Right lobe of liver (tissue), 6 donors: ENCODE results near the gene FAM221A. TPM values are rescaled to one million over a fixed set of nuclear protein-coding genes. Genes with fewer than 3 reads are reported as not detected.

Source experiments
- ATAC-seq, 4 donors: fragments of 200-7000 bp; cut with Tn5 transposase; one replicate each; pipeline ENCODE4 v1.9.1; 2020; ENCODE audit warnings: mild to moderate bottlenecking in 4 of 4, moderate library complexity in 4 of 4
- DNase-seq, 3 donors: peaks; one replicate each; pipeline ENCODE4 v3.0.0-alpha.2; 2020
- H3K27ac ChIP-seq, 3 donors: fragments of 200-600 bp; one replicate each; pipeline ENCODE4 v1.8.0; 2022
- H3K27me3 ChIP-seq, 2 donors: fragments of 200-600 bp; one replicate each; pipeline ENCODE4 v1.8.0; 2022
- H3K36me3 ChIP-seq, 4 donors: fragments of 200-600 bp; sonication (generic) in 1 of 4; one replicate each; pipeline versions ENCODE4 v1.5.1 to v1.8.0; 2017 to 2022; ENCODE audit warnings: control low read depth in 1 of 4
- H3K4me1 ChIP-seq, 4 donors: fragments of 200-600 bp; sonication (generic) in 1 of 4; one replicate each; pipeline versions ENCODE4 v1.5.1 to v1.8.0; 2017 to 2022; ENCODE audit warnings: control low read depth in 1 of 4
- H3K4me3 ChIP-seq, 3 donors: fragments of 200-600 bp; one replicate each; pipeline ENCODE4 v1.8.0; 2022
- H3K9me3 ChIP-seq, 4 donors: fragments of 200-600 bp; sonication (generic) in 1 of 4; one replicate each; pipeline versions ENCODE4 v1.5.1 to v1.8.0; 2017 to 2022; ENCODE audit warnings: control low read depth in 1 of 4
- CTCF ChIP-seq, 4 donors: fragments of 200-600 bp in 3 of 4; fragments of 450-650 bp in 1 of 4; IDR thresholded peaks; one replicate each; pipeline versions ENCODE4 v1.5.1 to v1.8.0; 2016 to 2022; ENCODE audit warnings: antibody characterized with exemption in 4 of 4, mild to moderate bottlenecking in 2 of 4
- POLR2A ChIP-seq: fragments of 450-650 bp; IDR thresholded peaks from one replicate; pipeline ENCODE4 v1.6.1; 2017; ENCODE audit warnings: antibody characterized with exemption, mild to moderate bottlenecking
- WGBS: methylation state at CpG from one replicate; pipeline ENCODE4 v1.1.6; 2018; ENCODE audit warnings: low coverage, low lambda C conversion rate; ENCODE audit not compliant: insufficient coverage; ENCODE audit errors: missing lambda C conversion rate; 5-methylcytosine and 5-hydroxymethylcytosine counted together
- intact Hi-C, 2 donors: fragments of 100-400 bp; cut with DNase I; formaldehyde crosslinking; loops; one replicate each; pipeline versions ENCODE4 v1.11.2 to v1.14.1; 2022
- total RNA-seq, 6 experiments: library from RNA; depleted of rRNA in 2 of 6; stranded (reverse); fragments of >200 nt in 2 of 6; fragmentation: NEBNext Ultra II Directional in 3 of 6; extraction: Animal tissue kit (Norgen Biotek cat#: 25700) in 3 of 6; gene quantifications; one replicate each; pipeline versions ENCODE4 v1.1.0 to v1.2.4, GENCODE V29; 2016 to 2023
- donor health status: DM: no; HTN: yes; CAD: no.
- donor health status: DM: no; HTN: no; CAD: no.
- donor health status: DM: no; HTN: no; CAD: no.
- donor health status: DM: no; HTN: yes; CAD: no.
- donor health status: DM: no; HTN: yes; CAD: no.

FAM221A gene
- total RNA-seq, 6 experiments from 2014 or later: 4.0 to 5.8 (median 4.8) TPM

DNA sequence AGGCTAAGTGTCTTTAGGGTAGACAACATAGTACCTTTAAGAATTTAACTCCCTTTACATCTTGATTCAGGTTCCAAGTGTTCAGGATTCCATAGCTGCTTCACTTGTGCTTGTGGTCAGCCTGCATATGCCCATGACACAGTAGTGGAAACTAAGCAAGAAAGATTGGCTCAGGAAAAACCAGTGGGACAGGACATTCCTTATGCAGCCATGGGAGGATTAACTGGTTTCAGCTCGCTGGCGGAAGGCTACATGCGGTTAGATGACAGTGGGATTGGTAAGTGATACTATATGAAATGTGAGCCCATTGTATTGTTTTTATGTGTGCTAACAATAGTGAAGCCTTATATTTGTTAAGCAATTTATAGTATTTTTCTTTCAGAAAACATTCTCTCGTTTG, 11.3 kb downstream of the FAM221A start:
- Histone ChIP-seq H3K27ac (no peak overlapping the region), H3K36me3 (peaks cover 0 to 27% (median 13%) of the 10 kb centered on the region in 4 donors), H3K4me3 (no peak overlapping the region), H3K27me3 (no peaks in the 10 kb centered on the region), H3K9me3 (no peaks in the 10 kb centered on the region), H3K4me1 (no peaks in the 10 kb centered on the region)
- intact Hi-C loops: no loop called here
- WGBS: 89% methylated on average over 4 of the region's 4 CpGs
- ATAC-seq (no peak), DNase-seq (no peak)
- TF ChIP-seq POLR2A: no peak
- no peak for TF ChIP-seq CTCF (IDR thresholded peaks at IDR 0.05)

GRCh38 chr7:23693224-23693623, 13.2 kb downstream of the FAM221A start:
- Histone ChIP-seq H3K4me3 (no peak overlapping the region), H3K27me3 (no peaks in the 10 kb centered on the region), H3K36me3 (peaks cover 0 to 27% (median 13%) of the 10 kb centered on the region in 4 donors), H3K9me3 (no peaks in the 10 kb centered on the region), H3K27ac (no peak overlapping the region), H3K4me1 (no peaks in the 10 kb centered on the region)
- ATAC-seq (no peak), DNase-seq (no peak)
- TF ChIP-seq CTCF (IDR thresholded peaks at IDR 0.05): no peak
- no peak for TF ChIP-seq POLR2A
- intact Hi-C loops: no loop called here

- intact Hi-C loops: no loop called here
- Histone ChIP-seq H3K4me1 (no peaks in the 10 kb centered on the region), H3K4me3 (no peak overlapping the region), H3K27me3 (no peaks in the 10 kb centered on the region), H3K27ac (no peak overlapping the region), H3K9me3 (no peaks in the 10 kb centered on the region), H3K36me3 (peaks cover 0 to 23% (median 8%) of the 10 kb centered on the region in 4 donors)
- DNase-seq (peak in 2 of 3 donors; percentile 51 to 64), ATAC-seq (peak; percentile 59 to 79 (median 72))
- TF ChIP-seq CTCF (IDR thresholded peaks at IDR 0.05): peak; percentile 22 to 63 (median 44)
- no peak for TF ChIP-seq POLR2A
- WGBS: no CpG with 5 or more reads among the region's 7 CpGs
Measured at GRCh38 chr7:23696916-23697441, 17.0 kb downstream of the FAM221A start.

- Histone ChIP-seq H3K4me3 (no peak overlapping the region), H3K9me3 (no peaks in the 10 kb centered on the region), H3K27me3 (no peaks in the 10 kb centered on the region), H3K4me1 (no peaks in the 10 kb centered on the region), H3K27ac (no peak overlapping the region), H3K36me3 (peaks cover 0 to 16% (median 6%) of the 10 kb centered on the region in 4 donors)
- no peak for ATAC-seq
- DNase-seq: no peak
- intact Hi-C loops: no loop called here
- no peak for TF ChIP-seq POLR2A
- no peak for TF ChIP-seq CTCF (IDR thresholded peaks at IDR 0.05)
- WGBS: 68% methylated on average over 2 of the region's 2 CpGs
Measured at GRCh38 chr7:23698822-23699221, 18.8 kb downstream of the FAM221A start.

GRCh38 chr7:23700046-23700445, 20.0 kb downstream of the FAM221A start:
- ATAC-seq (no peak), DNase-seq (no peak)
- H3K9me3 ChIP-seq: no peaks in the 10 kb centered on the region
- WGBS: 86% methylated on average over 4 of the region's 4 CpGs
- TF ChIP-seq CTCF (IDR thresholded peaks at IDR 0.05) (no peak), POLR2A (no peak)
- no peak overlapping the region for H3K4me3 ChIP-seq
- H3K36me3 ChIP-seq: peaks cover 0 to 16% (median under 1%) of the 10 kb centered on the region in 4 donors
- no peak overlapping the region for H3K27ac ChIP-seq
- no peaks in the 10 kb centered on the region for H3K4me1 ChIP-seq
- intact Hi-C loops: loop anchor here (10.0 kb wide), 1 partner anchor 125 kb away; no protein-coding TSS in a partner anchor
- no peaks in the 10 kb centered on the region for H3K27me3 ChIP-seq
